GM13976 (cell line): Measurements from ENCODE around the gene ICA1.
A peak's percentile ranks its signal among the peaks of the same experiment; 100 is the strongest.

Experiments
- DNase-seq: peaks from one replicate; pipeline ENCODE4 v3.0.0; 2012; ENCODE audit warnings: low spot score
- CTCF ChIP-seq: IDR thresholded peaks from 2 replicates; pipeline ENCODE4 v1.5.1; 2012; ENCODE audit warnings: borderline replicate concordance, mild to moderate bottlenecking; ENCODE audit not compliant: insufficient read depth; ENCODE audit errors: extremely low read depth, missing control alignments, control extremely low read depth
- in situ Hi-C: fragments of 300-500 bp; cut with MboI; formaldehyde crosslinking; loops from one replicate; pipeline ENCODE4 v1.12.0; 2022; ENCODE audit warnings: low sequenced_read_pairs, mixed read lengths, inconsistent platforms; ENCODE audit not compliant: unreplicated experiment

Gene ICA1

GRCh38 chr7:8283968-8284367, 22.0 kb upstream of the ICA1 start:
- in situ Hi-C loops, result no loop called here
- TF ChIP-seq CTCF, result no peak
- no peak for DNase-seq

GRCh38 chr7:8282871-8283270, 20.9 kb upstream of the ICA1 start:
- no peak for DNase-seq
- in situ Hi-C loops, result no loop called here
- no peak for TF ChIP-seq CTCF

- TF ChIP-seq CTCF, result no peak
- no peak for DNase-seq
- in situ Hi-C loops, result no loop called here
Measured at GRCh38 chr7:8282162-8282561, 20.2 kb upstream of the ICA1 start.

- no peak for TF ChIP-seq CTCF
- DNase-seq, result no peak
- in situ Hi-C loops, result no loop called here
Measured at GRCh38 chr7:8278183-8278582, 16.2 kb upstream of the ICA1 start.

GRCh38 chr7:8277394-8277982, 15.5 kb upstream of the ICA1 start:
- in situ Hi-C loops, result no loop called here
- DNase-seq, result peak; percentile 23
- TF ChIP-seq CTCF, result no peak

GRCh38 chr7:8274589-8274988, 12.6 kb upstream of the ICA1 start:
- no peak for TF ChIP-seq CTCF
- in situ Hi-C loops, result no loop called here
- DNase-seq, result no peak

- DNase-seq, result no peak
- TF ChIP-seq CTCF, result no peak
- in situ Hi-C loops, result no loop called here
Measured at GRCh38 chr7:8271960-8272359, 10.0 kb upstream of the ICA1 start.
